ENCODE data around the gene NATD1. TPM values are rescaled to one million over a fixed set of nuclear protein-coding genes. Genes with fewer than 3 reads are reported as not detected.

The NATD1 gene
- total RNA-seq, 1 experiment from 2014 or later: 7.3 TPM

- no peak overlapping the region for H4K91ac ChIP-seq (ENCODE audit: insufficient read length, low read depth, low read length)
- 0 out of 5 replicates have a peak overlapping the region, but pooled peaks of 1 of the 2 experiments have one; percentile 13 for H3K4me3 Mint-ChIP-seq
- H2AFZ ChIP-seq (ENCODE audit: low read length): no peak overlapping the region
- no peak overlapping the region for H2BK12ac ChIP-seq (ENCODE audit: insufficient read length, low read depth, low read length)
- H4K8ac ChIP-seq (replicated peaks; ENCODE audit: insufficient read length, low read depth, low read length): no peak overlapping the region
- H2BK120ac ChIP-seq (ENCODE audit: low read depth, low read length, poor library complexity, severe bottlenecking): no peak overlapping the region
- H3K23me2 ChIP-seq (ENCODE audit: insufficient read length, low read depth, low read length, poor library complexity, severe bottlenecking): peaks cover 21% of the 10 kb centered on the region
- no peak overlapping the region for H2AK5ac ChIP-seq (ENCODE audit: insufficient read length, low read length)
- WGBS (ENCODE audit: extremely low coverage, insufficient read length, low lambda C conversion rate): no CpG with 5 or more reads among the region's 10 CpGs
- no peak overlapping the region for H4K5ac ChIP-seq (ENCODE audit: insufficient read length, low read depth, low read length)
- peak; percentile 94 for DNase-seq
- H2BK5ac ChIP-seq (ENCODE audit: insufficient read length, low read length): no peak overlapping the region
- peaks cover 10% of the 10 kb centered on the region; the same call in 1 of the 2 replicates for H3K27me3 ChIP-seq (ENCODE audit: insufficient read depth, low read length)
- peaks cover 2% of the 10 kb centered on the region; the same call in 1 of the 2 replicates for H3K4me1 ChIP-seq (ENCODE audit: insufficient read depth, low read length)
- no peaks in the 10 kb centered on the region for H4K20me1 ChIP-seq (ENCODE audit: control insufficient read depth, insufficient read depth, insufficient read length)
- H3K9me3 ChIP-seq (ENCODE audit: control insufficient read depth, low read depth, low read length): no peaks in the 10 kb centered on the region
- H3K23ac ChIP-seq (ENCODE audit: insufficient read length, low read depth, low read length): no peak overlapping the region
- peaks cover 75% of the 10 kb centered on the region for H3K27me3 Mint-ChIP-seq (ENCODE audit: low read depth)
- H2BK15ac ChIP-seq (ENCODE audit: low read depth, low read length): no peak overlapping the region
- H3K14ac ChIP-seq (ENCODE audit: insufficient read depth, low read length): no peak overlapping the region
- no peak overlapping the region for H3K27ac ChIP-seq (ENCODE audit: insufficient read length, low read depth, low read length)
- H3K9me3 Mint-ChIP-seq: no peaks in the 10 kb centered on the region; a peak in 1 of 5 replicates
- H3K9ac ChIP-seq (ENCODE audit: extremely low read depth, insufficient read length, low read length): no peak overlapping the region
- H2BK20ac ChIP-seq (ENCODE audit: low read depth, low read length, poor library complexity, severe bottlenecking): no peak overlapping the region
- H3K18ac ChIP-seq (ENCODE audit: insufficient read length, low read depth, low read length): no peak overlapping the region
- peak; percentile 98 for TF ChIP-seq CTCF (conservative IDR thresholded peaks at IDR 0.05)
- H3K4me1 Mint-ChIP-seq: peaks cover 9% of the 10 kb centered on the region in 2 experiments
- H3K79me1 ChIP-seq (ENCODE audit: insufficient read depth, low read depth, low read length, poor library complexity, severe bottlenecking): no peaks in the 10 kb centered on the region
- H3K4ac ChIP-seq (ENCODE audit: low read depth, low read length): no peak overlapping the region
- no peak overlapping the region for H3K56ac ChIP-seq (ENCODE audit: insufficient read length, low read depth, low read length)
- H3T11ph ChIP-seq (ENCODE audit: low read length): no peak overlapping the region
- H3K79me2 ChIP-seq (ENCODE audit: insufficient read depth, low read length): no peaks in the 10 kb centered on the region
- H3K4me2 ChIP-seq (ENCODE audit: insufficient read depth, insufficient read length, low read length): no peak overlapping the region
- no peaks in the 10 kb centered on the region; a peak in 1 of 7 replicates for H3K36me3 Mint-ChIP-seq (ENCODE audit: insufficient read depth in 1 of 3, low read depth in 3 of 3)
- H3K27ac Mint-ChIP-seq: no peak overlapping the region
Measured at GRCh38 chr17:21280081-21280518, 26.9 kb upstream of the NATD1 start.
